GM13977 (cell line): ENCODE data around the gene TMEM161A.

Experiments used
- DNase-seq: peaks from one replicate; pipeline ENCODE4 v3.0.0; 2012; ENCODE audit warnings: low spot score
- in situ Hi-C: fragments of 300-500 bp; cut with MboI; formaldehyde crosslinking; loops from one replicate; pipeline ENCODE4 v1.12.0; 2022; ENCODE audit warnings: low sequenced_read_pairs, low pct_unique_long_range_greater_than_20kb, mixed read lengths, inconsistent platforms; ENCODE audit not compliant: unreplicated experiment
- TF ChIP-seq, protein P1 (sequence below): IDR thresholded peaks from 2 replicates; pipeline ENCODE4 v1.5.1; 2012; ENCODE audit warnings: mild to moderate bottlenecking, control low read depth; ENCODE audit not compliant: insufficient read depth; ENCODE audit errors: extremely low read depth, missing control alignments

Gene TMEM161A

DNA sequence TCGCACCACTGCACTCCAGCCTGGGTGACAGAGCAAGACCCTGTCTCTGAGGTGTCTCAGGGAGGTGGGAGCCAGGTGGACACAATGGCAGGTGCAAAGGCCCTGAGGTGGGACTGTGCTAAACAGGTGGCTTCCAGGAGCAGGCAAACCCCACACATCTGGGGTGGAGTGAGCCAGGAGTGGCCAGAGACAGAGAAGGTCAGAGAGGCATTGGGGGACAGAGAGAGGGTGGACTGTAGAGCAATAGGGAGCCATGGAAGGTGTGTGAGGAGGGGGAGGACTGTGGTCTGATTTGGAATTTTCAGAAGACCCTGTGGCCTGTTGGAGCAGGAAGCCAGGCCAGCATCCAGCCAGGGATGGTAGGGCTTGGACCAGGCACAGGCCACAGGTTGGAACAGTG is 27.1 kb upstream of the TMEM161A start:
- in situ Hi-C loops, result loop anchor here (25.0 kb wide), 1 partner anchor 322 kb away; no protein-coding TSS in a partner anchor
- no peak for DNase-seq
- TF ChIP-seq, protein P1, sequence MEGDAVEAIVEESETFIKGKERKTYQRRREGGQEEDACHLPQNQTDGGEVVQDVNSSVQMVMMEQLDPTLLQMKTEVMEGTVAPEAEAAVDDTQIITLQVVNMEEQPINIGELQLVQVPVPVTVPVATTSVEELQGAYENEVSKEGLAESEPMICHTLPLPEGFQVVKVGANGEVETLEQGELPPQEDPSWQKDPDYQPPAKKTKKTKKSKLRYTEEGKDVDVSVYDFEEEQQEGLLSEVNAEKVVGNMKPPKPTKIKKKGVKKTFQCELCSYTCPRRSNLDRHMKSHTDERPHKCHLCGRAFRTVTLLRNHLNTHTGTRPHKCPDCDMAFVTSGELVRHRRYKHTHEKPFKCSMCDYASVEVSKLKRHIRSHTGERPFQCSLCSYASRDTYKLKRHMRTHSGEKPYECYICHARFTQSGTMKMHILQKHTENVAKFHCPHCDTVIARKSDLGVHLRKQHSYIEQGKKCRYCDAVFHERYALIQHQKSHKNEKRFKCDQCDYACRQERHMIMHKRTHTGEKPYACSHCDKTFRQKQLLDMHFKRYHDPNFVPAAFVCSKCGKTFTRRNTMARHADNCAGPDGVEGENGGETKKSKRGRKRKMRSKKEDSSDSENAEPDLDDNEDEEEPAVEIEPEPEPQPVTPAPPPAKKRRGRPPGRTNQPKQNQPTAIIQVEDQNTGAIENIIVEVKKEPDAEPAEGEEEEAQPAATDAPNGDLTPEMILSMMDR, result no peak

DNA sequence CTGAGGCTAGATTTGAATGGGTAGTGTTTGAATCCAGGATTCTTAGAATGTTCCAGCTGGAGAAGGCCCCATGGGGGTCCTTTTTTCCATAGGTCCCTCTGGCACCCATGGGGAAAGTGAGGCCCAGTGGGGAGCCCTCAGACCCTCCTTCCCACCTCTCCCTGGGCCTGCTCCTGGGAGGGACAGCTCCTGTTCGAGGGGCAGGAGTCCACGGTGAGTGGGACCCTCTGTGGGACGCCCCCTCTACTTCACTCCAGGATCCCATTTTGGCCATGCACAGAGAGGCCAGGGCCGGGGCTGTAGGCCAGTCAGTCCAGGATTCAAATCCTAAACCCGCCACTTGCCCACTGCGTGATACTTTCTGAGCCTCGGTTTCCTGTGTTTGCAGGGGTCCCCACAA is 24.2 kb upstream of the TMEM161A start:
- no peak for DNase-seq
- in situ Hi-C loops, result loop anchor here (25.0 kb wide), 1 partner anchor 325 kb away; no protein-coding TSS in a partner anchor
- TF ChIP-seq, protein P1, result no peak

DNA sequence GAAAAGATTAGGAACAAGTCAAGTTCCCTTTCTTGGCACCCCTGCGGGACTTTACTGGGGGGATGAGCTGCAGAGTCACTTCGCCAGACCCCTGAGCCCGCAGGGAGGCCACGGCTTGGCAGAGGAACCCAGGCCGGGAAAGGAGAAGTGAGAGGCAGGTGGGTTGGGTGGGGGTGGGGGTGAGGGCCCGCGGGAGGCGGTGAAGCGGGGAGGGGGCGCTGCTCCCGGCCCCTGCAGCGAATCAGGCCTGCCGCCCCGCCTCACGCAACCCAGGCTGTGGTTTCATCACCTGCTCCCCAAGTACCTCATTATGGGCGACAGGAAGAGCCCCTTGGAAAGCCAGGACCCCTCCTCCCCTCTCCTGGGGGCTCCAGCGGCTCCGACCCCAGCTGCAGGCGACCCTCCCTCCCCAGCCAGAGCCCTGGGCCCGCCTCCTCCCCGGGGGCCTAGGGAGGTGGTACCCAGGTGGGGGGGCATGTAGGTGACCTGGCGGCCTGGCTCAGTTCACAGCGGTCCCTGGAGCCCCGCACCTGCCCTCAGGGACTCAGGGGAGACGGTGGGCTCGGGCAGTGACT is 22.3 kb upstream of the TMEM161A start:
- in situ Hi-C loops, result loop anchor here (25.0 kb wide), 1 partner anchor 327 kb away; no protein-coding TSS in a partner anchor
- DNase-seq, result peak; percentile 77
- TF ChIP-seq, protein P1, result no peak

DNA sequence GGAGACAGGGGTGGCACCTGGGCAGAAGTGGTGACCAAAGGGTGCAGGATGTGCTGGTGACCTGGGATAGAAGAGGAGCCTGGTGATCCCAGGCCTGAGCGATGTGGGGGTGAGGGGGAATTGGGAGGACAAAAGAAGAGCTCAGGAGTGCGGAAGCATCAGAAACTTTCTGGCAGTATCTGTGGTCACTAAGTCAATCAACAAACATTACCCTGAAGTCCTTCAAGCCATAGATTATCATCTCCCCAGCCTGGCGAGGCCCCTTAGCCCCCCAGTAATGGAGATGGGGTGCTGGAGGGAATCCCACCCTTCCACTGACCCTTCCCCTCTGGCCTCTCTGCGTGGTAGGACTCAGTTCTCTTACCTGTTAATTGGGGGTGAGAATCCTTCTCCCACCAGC is 21.3 kb upstream of the TMEM161A start:
- DNase-seq, result no peak
- in situ Hi-C loops, result loop anchor here (25.0 kb wide), 1 partner anchor 328 kb away; no protein-coding TSS in a partner anchor
- TF ChIP-seq, protein P1, result no peak

DNA sequence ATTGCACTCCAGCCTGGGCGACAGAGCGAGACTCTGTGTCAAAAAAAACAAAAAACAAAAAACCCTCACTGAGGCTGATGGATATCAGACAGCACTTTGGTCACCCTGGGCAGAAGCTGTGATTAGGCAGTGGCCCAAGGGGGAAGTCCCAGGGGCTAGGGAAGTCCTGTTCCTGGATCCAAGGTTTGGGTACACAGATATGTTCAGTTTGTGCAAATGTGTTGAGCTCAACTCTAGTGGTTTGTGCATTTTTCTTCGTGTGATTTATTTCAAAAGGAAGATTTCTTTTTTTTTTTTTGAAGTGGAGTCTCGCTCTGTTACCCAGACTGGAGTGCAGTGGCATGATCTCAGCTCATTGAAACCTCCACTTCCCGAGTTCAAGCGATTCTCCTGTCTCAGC is 19.5 kb upstream of the TMEM161A start:
- in situ Hi-C loops, result loop anchor here (25.0 kb wide), 1 partner anchor 329 kb away; no protein-coding TSS in a partner anchor
- no peak for DNase-seq
- TF ChIP-seq, protein P1, result no peak

DNA sequence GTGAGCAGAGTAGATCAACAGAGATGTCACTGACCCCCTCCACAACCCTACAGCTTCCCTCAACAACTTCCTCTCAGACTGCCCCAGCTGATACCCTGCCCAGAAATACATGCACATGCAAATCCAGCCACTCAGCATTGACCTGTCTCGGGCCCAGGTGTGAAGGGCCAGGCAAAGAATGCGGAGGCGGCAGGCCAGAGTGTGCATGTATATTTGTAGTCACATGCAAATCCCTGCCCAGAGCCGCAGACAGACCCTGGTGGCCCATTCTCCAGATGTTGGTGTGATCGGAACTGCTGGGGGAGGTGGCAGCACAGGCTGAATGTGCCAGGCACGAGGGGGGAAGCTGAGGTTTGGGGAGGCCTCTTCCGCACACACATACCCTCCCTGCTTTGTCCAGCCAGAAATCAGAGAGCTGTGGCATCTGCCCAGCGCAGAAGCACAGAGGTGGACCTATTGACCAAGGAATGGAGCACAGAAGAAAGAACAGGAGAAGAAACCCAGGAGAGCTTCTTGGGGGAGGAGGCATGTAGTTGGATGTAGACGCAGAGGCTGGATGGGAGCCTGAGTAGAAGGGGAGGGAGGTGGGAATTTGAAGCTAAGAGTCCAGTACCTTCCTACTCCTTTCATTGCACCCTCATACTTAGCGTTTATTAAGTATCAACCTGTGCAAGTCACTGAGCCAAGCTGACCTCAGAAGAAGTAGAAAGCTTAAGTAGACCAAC is 17.4 kb upstream of the TMEM161A start:
- TF ChIP-seq, protein P1, result no peak
- in situ Hi-C loops, result loop anchor here (25.0 kb wide), 1 partner anchor 332 kb away; no protein-coding TSS in a partner anchor
- peak; percentile 73 for DNase-seq
